NCI-H524 treated with DMSO at 0.1 percent for 48 hours (cell line): ENCODE results near the gene RNF220.

Source experiments
- DNase-seq: peaks from one replicate; lab custom pipeline; 2025; lab: John Stamatoyannopoulos, UW

RNF220 gene

GRCh38 chr1:44407430-44408211 lies 2.6 kb downstream of the RNF220 start:
- no peak for DNase-seq

- DNase-seq: no peak
Measured at GRCh38 chr1:44408212-44408582, 3.1 kb downstream of the RNF220 start.

- no peak for DNase-seq
Measured at GRCh38 chr1:44408632-44409602, 3.9 kb downstream of the RNF220 start.

DNA sequence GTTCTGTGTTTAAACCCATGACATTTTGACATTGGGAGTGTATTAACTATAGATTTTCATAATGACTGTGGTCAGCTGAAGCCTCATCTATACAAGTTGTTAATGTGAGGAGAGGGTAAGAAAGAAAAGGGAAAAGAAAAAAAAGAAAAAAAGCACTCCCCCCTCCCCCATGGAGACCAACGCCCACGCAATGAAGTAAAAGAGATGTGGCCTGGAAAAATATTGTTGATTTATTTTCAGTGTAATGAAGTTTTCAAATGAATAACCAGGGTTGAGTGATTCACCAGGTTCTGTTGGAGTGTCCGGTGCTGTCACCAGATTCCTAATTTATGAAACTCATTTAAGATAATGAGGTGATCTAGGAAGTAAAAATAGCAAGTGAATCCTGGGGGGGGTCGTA lies 4.7 kb downstream of the RNF220 start:
- DNase-seq: no peak

DNA sequence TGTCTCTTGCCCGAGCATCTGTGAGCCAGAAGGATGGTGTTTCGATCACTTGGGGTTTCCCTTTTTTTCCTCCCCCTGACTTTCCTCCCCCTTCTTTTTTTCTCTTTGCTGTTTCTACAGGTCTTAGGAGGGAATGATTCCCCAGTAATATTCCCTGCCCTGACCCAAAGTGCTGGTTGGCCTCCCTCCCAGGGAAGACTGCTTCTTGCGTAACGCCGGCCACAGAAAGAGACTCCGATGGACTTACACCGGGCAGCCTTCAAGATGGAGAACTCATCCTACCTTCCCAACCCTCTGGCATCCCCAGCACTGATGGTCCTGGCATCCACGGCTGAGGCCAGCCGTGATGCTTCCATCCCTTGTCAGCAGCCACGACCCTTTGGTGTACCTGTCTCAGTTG lies 6.8 kb downstream of the RNF220 start:
- DNase-seq: no peak

DNA sequence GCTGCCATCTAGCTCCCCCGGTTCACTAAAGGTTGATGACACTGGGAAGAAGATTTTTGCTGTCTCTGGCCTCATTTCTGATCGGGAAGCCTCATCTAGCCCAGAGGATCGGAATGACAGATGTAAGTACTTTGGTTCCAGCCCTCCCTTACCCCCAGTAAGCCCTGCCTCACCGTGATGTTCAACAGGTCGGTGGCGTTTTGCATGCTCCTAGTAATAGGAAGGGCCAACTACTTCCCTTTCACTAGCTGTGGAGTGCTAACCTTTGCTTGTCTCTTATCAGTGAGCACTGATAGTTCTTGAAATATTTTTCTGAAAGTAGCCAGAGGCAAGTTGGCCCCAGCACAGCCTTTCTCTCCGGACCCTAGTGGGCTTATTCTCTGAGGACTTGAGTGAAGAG lies 7.5 kb downstream of the RNF220 start:
- DNase-seq: no peak

DNA sequence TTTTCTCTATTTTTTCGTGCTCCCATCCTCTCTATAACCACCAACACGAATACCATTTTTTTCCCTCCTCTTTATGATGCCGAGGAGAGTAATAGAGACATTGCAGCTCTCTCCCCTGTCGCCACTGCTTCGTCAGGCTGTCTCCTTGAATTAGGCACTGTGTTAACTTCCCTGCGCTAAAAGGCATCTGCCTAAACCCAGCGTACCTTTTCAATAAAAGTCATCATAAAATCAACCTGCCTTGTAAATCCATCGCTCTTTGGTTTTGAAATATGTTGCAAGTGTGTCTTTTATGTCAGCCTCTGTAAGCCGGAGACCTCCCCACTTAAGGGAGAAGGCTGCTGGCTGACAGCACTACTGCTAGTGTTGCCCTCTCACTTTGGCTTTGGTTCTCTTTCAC lies 8.7 kb downstream of the RNF220 start:
- DNase-seq: no peak

DNA sequence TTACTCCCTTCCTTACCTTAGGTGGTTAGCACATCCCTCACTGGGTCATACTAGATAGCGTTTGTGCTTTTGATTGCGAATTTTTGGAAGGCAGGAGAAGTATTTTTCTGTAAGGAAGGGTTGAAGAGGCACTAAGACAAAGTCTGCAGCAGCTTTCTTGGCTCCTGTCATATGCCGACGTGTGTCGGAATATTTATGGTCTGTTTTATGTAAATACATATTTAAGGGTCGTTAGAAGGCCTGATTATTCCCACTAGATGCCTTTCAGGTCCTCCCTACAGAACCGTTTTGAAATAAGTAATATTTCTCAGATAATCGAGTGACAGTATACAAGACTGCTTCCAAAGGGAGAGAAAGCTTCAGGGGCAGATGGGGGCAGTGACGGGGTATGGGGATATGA lies 10.0 kb downstream of the RNF220 start:
- DNase-seq: no peak

DNA sequence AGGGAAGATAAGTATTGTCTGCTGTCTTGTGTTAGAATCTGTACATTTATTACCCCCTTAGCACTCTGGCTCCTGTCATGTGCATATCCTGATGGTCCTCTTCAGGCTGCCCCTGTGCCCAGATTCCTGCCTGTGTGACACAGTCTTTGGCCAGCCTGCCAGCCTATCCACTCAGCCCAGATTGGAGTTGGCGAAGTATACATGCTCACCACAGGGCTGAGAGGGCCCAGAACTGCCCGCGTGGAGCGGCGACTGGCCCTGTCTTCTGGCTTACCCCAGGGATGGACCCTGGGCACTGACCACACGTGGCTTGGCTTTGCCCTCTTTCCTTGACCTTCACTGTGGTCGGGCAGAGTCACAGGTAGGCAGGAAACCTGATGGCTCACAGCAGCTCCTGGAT lies 11.4 kb downstream of the RNF220 start:
- DNase-seq: no peak

DNA sequence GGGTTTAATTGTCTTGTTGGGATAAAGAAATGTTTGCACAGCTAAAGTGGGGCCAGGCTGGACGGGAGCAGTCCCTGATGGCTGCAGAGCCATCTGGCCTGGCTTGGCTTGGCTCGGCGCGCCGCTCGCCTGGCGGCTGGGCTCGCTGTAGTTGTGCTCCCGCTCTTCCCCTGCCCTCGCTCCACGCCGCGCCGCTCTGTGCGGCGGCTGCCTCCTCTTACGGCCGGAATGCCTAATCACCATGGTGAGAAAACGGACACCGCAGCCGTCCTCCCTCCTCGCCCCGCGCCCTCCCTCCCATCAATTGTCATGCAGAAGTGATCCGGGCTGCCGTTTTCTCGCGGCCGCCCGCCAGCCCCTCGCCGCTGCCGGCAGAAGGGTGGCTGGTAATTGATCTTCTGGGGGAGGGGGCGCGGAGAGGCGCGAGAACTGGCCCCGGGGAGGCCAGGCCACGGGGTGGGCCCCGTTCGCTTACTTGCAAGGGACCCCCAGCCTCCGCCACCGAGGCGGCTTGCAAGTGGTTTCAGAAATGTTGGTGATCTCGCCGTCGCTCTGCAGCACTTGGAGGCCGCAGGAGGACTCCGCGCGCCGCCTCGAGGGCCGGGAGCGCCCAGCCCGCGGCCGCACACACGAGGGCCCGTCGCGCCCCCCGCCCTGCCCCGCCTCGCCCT lies 12.4 kb downstream of the RNF220 start:
- DNase-seq: no peak

DNA sequence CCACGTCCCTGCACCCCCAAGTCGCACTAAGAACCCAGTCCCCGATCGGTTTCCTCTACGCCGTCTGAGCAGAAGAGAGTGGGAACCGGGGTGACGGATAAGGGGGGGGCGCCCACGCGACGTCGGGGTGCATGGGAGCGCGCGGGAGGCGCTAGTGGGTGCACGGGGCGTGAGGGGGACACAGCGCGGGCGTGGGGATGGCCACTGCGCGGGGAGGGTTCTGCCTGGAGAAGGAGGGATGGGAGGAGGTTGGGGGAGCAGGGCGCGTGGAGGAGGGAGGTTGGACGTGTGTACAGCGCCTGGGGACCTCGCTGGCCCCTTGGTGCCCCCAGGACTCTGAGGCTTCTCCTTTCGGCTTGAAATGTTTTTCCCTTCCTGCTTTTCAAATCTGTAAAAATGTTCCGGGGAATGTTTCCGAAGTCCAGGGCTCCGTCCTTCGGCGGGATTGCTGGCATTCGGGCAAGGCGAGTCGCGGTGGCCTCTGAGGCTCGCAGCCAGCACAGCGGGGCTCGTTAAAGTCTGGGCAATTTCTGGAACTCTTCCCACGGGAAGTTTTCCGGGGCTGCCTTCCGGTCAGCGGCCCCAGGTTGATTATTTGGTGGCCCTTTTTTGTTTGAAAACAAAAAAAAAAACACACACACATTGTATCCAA lies 13.1 kb downstream of the RNF220 start:
- DNase-seq: no peak

DNA sequence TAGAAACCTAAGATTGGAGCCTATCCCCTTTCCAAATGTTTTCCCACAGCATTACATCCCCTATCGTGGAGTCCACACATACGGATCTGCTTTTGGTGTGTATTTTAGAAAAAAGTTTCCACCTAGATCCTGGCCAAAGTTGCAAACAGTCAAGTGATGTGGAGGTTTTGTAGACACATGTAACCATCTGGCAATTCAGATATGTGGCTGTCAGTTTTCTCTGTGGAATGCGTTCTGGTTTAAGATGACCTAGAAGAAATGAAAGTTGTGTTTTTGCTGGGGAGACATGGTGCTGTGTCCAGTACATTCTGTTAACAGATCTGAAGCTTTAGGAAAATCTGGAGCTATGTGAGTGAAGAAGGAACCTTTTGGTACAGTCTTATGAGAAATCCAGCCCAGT lies 14.8 kb downstream of the RNF220 start:
- no peak for DNase-seq

DNA sequence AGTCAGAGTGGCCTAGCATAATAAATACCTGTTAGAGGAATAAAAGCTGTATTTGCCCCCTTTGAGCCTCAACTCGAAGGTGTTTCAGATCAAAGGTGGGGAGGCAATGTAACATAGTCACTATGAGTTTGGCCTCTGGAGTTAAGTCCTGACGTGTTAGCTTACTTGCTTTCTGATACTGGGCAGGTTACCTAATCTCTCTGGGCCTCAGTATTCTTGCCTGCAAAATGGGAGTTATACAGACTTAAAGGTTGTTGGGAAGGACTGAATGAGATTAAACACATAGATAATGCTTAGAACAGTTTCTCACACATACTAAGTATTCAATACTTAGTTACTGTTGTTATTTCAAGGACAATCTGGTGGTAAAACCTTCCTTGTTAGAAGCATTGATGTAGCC lies 15.5 kb downstream of the RNF220 start:
- DNase-seq: no peak

DNA sequence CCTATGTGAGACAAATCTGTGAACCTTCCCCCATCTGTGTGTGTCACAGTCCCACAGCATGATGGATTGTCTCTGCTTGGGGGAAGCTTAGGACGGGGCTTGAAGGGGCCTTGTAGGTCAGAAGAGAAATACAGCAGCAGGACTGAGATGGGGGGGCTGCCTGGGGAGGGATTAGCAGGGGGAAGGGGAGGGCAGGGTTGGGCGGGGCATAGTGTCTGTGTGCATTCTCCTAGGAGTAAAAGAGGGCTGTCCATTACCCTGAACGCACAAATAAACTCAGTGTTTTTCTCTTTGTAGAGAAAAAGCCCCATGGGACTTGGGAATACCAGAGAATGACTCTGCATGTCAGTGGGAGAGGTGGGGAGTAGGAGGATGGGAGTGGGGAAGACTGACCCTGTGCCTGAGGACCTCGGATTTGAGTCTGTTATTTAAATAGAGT lies 16.4 kb downstream of the RNF220 start:
- DNase-seq: peak; percentile 79

- no peak for DNase-seq
Measured at GRCh38 chr1:44422161-44422560, 17.1 kb downstream of the RNF220 start.

GRCh38 chr1:44423591-44424537 lies 18.8 kb downstream of the RNF220 start:
- DNase-seq: no peak

DNA sequence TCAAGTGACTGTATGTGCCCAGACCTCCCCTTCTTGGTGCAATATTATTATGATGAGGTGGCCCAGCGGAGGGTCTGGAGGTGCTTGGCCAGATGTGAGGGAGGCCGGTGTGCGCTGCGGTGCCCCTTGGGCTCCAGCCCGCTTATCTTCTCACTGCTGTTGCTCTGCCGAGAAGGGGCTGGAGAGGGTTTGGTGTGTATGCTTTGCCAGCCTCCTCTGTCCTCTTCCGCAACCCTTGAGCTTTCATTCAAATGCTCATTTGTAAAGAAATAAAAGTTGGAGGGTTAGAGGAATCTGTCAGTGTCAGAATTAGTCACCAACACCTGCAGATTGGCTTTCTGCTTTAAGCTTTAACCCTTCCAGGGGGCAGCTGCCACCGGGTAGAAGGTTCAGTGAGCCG lies 19.7 kb downstream of the RNF220 start:
- no peak for DNase-seq

DNA sequence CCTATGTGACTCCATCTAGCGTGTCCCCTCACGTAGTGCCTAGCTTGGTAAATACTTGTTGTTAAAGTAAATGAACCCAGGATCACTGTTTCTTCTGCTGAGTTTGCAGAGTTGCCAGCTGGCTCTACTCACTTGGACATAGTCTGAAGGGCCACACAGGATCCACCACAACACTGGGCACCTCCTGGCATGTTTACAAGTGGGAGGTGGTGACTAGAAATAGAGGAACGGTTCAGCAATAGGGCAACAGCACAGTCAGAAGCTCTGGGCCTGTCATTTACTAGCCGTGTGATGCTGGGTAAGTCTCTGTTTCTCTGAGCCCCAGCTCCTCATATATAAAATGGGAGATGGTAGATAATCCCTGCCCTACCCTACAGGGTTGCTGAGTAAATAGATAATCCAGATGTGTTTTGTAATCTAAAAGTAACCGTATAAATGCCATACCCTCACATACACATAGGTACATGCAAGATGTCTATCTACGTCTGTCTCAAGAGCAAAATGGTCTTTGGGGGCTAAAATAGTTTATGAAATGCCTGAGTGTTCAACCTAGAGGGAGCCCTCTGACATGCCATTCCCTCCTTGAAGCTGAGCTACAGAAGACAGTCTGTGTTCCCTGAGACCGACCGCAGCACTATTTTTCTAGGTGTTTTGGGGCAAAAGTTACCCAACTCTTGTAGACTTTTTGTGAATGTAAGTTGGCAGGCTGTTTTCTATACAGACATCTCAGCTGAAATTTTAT lies 20.5 kb downstream of the RNF220 start:
- DNase-seq: no peak

DNA sequence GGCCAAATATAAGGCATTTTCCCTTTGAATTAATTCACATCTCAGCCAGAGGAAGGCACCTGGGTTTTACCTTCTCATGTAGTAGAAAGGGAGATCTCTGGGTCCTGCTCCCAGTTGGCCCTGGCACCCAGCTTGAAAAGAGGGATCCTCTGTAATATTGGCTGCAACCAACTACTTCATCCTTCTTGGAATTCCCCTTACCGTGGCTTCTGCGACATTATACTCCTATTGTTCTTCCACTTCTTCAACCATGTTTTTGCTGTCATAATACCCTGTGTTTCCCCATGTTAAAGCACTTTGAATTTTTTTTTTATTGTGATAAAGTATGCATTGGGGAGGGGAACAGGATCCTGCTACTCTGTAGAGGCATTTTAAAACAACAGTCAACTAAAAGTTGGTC lies 26.8 kb downstream of the RNF220 start:
- no peak for DNase-seq

- no peak for DNase-seq
Measured at GRCh38 chr1:44433209-44433608, 28.2 kb downstream of the RNF220 start.
